ENCODE measurements around the gene SH2D3C.
"Not testable (repeated sequence)": the region's sequence is repeated elsewhere in the genome, so short reads cannot be mapped to it uniquely, and the experiment has no call there.

GRCh38 chr9:127780909-127781308, 2.4 kb upstream of the SH2D3C start:
- not testable (repeated sequence) for TF ChIP-seq CTCF (tag by site-specific recombination; IDR thresholded peaks at IDR 0.05); HOXA7 (CRISPR knock-in tag; IDR thresholded peaks at IDR 0.05; ENCODE audit: borderline replicate concordance); ZNF18 (tag by site-specific recombination; IDR thresholded peaks at IDR 0.05)

All from HEK293 (cell line).